SIG-M5 treated with dmso at 0.1 percent for 504 hours (cell line): ENCODE measurements around the gene ITGB4.
"Not testable (repeated sequence)": the region's sequence is repeated elsewhere in the genome, so short reads cannot be mapped to it uniquely, and the experiment has no call there.

Experiments used
- DNase-seq: peaks from one replicate; lab custom pipeline; 2025; ENCODE audit not compliant: unreplicated experiment; lab: John Stamatoyannopoulos, UW

ITGB4 gene

DNA sequence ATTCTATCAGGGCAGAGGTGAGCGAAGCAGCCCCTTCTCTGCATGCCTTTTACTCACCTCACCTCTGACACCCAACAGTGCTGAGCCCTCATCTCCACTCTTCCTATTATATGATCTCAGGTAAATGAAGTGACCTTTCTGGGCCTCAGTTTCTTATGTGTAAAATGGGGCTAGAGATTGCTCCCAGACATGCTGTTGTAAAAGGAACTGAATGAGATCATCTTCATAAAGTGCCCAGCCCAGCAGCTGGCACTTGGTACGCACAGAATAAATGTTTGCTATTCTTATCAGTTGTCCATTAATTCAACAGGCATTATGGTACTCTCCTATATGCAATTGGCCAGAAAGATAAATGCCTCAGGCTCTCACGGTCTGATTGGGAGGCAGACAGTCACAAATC is 48.3 kb downstream of the ITGB4 start:
- DNase-seq = no peak

GRCh38 chr17:75771334-75772281 is 50.3 kb downstream of the ITGB4 start:
- peak; percentile 25 for DNase-seq

GRCh38 chr17:75773121-75773807 is 52.0 kb downstream of the ITGB4 start:
- no peak for DNase-seq

DNA sequence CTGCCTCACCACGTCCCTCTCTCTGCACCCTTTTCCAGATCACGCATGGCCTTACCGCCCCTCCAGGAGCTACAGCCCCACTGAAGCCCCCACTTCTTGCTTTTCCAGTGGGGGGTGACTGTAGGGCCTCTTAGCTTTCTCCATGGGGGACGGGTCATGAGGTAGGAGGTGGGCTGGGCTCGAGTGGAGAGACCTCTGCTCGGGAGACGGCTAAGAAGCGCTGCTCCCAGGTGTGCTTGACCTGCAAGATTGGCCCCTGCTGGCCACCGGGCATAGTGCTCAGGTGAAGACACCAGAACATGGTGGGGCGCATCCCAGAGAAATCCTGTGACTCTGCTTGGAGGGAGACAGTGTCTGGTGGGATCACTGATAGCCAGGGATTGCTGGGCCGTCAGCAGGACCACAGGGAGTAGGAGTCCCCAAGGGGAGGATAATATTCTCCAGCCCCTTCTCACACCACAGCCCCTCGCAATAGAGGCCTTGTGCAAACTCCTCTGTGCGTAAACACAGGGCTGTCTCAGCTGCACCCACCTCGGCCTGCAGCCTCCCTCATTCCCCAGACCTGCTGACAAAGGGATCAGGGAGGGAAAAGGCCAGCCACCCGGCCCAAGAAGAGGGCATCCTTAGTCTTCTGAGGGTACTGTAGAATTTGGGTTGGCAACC is 52.7 kb downstream of the ITGB4 start:
- no peak for DNase-seq

DNA sequence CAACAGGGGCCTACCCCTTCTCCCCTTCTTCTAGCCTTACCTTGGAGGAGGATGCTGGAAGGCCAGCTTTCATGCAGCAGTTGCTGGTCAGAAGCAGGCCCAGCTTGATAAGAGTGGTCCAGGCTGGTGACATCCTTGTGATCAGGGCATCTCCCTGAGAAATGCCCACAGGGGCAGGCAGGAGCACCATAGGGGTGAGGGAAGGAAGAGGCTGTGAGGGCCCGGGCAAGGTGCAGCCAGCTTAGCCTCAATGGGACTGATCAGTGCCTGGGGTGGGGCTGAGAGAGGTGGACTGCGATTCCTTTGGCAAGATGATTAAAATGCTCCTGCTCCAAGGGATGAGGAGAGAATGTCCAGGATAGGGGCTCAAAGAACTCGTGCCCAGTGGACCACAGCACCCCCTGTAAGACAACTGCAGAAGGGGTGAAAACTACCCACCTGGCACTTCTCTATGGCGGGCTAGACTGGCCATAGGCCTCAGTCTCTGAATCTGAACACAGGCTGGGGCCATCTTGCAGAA is 53.3 kb downstream of the ITGB4 start:
- no peak for DNase-seq

DNA sequence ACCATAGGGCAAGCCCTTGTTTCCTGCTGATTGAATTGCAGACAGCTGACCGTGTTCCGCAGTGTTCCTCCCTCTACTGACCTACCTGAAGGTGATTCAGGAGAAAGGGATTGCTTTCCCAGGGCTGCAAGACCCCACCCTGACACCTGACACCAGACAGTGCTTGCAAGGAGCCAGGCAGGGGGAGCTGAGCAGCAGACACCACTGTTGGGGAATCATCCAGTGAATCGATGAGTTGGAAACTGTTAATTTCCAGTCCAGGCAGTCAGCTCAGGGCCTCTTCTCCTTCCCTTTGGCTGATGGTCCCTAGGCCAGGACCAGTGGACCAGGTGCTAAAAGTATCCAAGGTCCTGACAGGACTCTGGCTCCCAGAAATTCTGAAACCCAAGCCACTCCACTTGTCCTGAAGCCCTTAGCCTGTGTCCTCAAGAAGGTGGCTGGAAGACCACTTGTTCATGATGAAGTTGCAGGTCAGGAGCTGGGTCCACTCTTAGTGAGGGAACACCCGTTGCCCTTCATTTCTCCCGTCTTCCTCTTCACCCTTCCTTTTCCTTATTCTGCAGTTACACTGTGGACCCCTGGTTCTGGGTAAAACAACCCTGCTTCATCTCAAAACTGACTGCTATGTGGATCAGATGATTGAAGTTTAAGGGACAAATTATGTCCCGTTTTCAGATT is 53.9 kb downstream of the ITGB4 start:
- DNase-seq = peak; percentile 57

GRCh38 chr17:75776386-75777295 is 55.4 kb downstream of the ITGB4 start:
- peak; percentile 65 for DNase-seq

GRCh38 chr17:75777296-75777922 is 56.1 kb downstream of the ITGB4 start:
- no peak for DNase-seq

- not testable (repeated sequence) for DNase-seq
These were observed 57.0 kb downstream of the ITGB4 start for GRCh38 chr17:75778066-75778860.

DNA sequence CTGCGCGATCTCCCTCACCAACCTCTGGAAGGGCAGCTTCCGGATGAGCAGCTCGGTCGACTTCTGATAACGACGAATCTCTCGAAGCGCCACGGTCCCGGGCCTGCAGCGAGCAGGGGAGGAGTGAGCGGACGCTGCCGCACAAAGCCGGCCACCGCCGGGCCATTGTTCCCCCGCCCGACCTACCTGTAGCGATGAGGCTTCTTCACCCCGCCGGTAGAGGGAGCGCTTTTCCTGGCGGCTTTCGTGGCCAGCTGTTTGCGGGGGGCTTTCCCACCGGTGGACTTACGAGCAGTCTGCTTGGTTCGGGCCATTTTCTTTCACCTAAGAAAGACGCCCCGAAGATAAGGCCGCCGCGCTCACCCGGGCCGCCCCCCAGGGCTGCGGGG is 57.6 kb downstream of the ITGB4 start:
- peak; percentile 74 for DNase-seq

DNA sequence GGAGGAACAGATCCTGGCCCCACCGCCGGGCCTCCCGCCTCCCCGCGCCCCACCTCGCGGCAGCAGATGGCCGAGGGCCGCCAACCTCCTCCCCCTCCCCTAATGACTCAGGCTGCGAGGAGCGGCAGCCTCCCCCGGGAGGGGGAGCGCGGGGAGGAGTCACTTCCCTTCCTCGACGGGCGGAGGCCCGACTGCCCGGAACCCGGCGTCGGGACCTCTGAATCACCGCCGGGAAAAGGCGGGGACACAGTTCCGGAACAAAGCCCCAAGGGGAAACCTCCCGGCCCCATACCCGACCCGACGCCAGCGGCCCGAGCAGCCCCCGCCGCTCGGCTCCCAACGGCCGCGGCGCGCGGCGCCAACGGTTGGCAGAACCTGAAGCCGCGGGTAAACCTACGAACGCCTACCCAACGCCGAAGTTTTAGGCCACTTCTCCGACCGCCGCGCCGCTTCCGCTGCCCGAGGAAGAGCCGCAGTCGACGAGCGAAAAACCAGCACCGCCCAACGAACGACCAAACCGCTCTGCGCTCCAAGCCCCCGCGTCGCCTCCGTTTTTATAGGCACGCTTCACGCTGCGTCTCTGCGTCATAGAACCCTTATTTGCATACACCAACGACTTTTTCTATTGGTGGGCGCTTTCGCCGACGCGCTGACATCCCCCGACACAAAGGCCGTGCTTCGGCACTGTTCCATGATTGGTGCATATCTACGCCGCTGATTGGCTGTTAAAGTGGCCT is 58.2 kb downstream of the ITGB4 start:
- peak; percentile 100 for DNase-seq

DNA sequence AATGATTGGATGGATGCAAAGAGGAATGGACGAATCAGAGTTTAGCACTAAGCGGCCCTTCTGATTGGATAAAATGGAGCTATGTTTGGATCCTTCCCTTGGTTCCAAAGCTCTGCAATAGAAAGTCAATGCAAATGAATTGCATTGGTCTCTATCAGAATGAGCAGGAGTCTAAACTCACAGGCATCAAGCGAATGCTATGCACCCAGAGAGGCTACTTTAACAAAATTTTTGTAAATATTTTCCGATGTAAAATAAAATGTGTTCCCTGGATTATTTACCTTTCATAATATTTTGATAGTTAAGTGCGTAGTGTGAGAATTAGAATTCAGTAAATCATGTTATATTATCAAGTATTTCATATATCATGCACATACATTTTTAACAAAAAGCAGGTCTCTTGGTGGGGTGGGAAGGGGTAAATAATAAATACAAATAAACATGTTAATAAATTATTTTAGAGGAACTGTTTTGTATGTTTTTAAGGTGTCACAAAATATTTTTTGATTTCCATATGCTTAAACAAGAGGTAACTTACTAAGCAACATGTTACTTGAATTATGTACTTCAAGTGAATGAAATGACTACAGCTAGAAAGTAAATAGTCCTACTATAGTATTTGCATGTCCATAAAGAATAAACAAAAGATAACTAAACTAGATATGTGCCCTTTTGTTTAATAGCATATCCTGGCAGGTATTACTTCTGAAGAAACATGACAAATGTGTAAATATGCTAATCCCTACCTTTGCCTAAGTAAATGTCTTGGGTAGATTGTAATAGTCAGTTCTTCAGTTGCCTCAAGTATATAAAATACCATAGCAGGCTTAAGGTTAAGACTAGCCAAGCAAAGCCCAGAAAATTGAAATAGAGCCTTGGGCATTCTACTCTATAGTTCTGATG is 59.0 kb downstream of the ITGB4 start:
- DNase-seq = no peak

DNA sequence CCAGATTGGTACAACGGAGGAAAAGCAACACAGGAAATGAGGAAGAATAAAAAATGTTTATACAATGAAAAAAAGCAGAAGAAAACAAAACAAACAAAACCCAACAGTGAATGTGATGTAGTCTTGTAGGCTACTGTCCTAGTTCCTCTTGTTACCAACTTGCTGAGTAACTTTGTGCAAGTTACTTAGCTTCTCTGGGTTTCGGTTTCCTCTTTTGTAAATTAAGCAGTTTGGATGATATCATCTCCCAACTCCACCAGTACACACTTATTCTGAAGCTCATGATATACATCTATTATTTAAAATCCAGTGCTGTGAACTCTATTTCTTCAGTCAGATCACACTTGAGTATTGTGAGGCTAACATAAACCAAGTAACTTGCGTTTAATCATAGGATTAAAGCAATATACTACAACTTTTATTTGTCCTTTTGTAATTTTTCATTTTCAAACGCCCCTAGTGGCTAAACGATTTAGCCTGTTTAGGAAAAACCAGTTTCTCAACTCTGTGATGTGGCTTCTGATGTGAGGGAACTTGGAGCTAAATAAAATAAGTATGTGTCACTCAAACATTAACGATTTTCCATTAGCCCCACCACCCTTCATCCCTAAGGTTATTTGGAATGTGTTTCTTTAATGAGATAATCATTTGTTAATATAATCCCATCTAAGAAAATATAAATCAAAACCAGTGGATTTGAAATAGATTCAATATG is 62.0 kb downstream of the ITGB4 start:
- DNase-seq = peak; percentile 99

- no peak for DNase-seq
These were observed 62.7 kb downstream of the ITGB4 start for GRCh38 chr17:75783803-75784472.

DNA sequence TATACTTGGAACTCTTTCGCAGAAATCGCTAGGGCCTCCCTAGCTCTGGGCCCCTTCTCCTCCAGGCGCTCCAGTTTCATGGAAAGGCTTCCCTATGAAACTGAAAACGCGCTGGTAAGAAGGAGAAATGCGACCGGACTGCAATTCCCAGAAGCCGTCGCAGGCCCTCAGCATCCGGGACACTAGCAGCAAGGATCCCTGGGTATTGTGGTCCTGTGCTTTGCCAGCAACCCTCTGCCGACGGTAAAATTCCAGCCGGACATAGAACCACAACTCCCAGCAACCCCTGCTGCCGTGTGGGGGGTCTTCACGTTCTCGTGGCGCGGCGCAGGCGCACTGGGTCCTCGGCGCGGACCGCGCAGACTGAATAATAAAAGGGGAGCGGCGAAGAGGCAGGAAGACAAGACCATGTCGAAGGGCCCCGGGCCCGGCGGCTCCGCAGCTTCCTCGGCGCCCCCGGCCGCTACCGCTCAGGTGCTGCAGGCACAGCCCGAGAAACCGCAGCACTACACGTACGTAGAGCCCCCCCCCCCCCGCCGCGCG is 63.3 kb downstream of the ITGB4 start, which contains the start of gene UNK:
Gene UNK (plus strand): TSS at position 334 of the 543 bp plus-strand sequence. CDS start 75 bp downstream, at position 409.
- peak; percentile 100 for DNase-seq
